GM12878 (cell line): ENCODE measurements around the gene MYO1H. TPM values are rescaled to one million over a fixed set of nuclear protein-coding genes. Genes with fewer than 3 reads are reported as not detected.

Experiments
- ATAC-seq: fragments of 200-7000 bp; cut with Tn5 transposase; 3 replicates; pipeline ENCODE4 v1.9.1; 2020; ENCODE audit warnings: mild to moderate bottlenecking, moderate library complexity
- BruUV-seq: library from RNA; stranded (reverse); fragments of 400-500 nt; replicated peaks from 2 replicates; lab custom pipeline; 2021; lab: Mats Ljungman, UMichigan
- CTCF ChIA-PET: fragments of 300-600 bp; sonication (Branson Sonifier 250); formaldehyde crosslinking; extraction: SDS; loops from one replicate; lab custom pipeline; 2021; ENCODE audit warnings: inconsistent platforms; lab: Yijun Ruan, JAX
- POLR2A ChIA-PET: fragments of 350-600 bp; formaldehyde crosslinking; extraction: SDS; loops from one replicate; lab custom pipeline; 2021; ENCODE audit warnings: inconsistent platforms; lab: Charles Lee
- RAD21 ChIA-PET: fragments of 300-600 bp; sonication (Branson Sonifier 250); formaldehyde crosslinking; loops from one replicate; lab custom pipeline; 2023; ENCODE audit warnings: antibody characterized with exemption; ENCODE audit not compliant: unreplicated experiment; lab: Charles Lee
- SMC1A ChIA-PET: fragments of 300-600 bp; sonication (Branson Sonifier 250); formaldehyde crosslinking; loops from one replicate; lab custom pipeline; 2023; ENCODE audit not compliant: unreplicated experiment, uncharacterized antibody; lab: Charles Lee
- DNase-seq: peaks from one replicate; pipeline ENCODE4 v3.0.0-alpha.2; 2011; ENCODE audit warnings: low read depth, low spot score
- FAIRE-seq: peaks from 3 replicates; lab custom pipeline; 2011; peaks lifted over from hg19 to GRCh38; lab: Jason Lieb, UNC
- H2AFZ ChIP-seq: 2 replicates; pipeline ENCODE4 v1.6.0; 2011; ENCODE audit warnings: low read depth, low read length, control low read depth; ENCODE audit not compliant: control insufficient read depth
- H3K27ac ChIP-seq: 2 replicates; pipeline ENCODE4 v1.5.1; 2011; ENCODE audit warnings: control low read depth; ENCODE audit not compliant: control insufficient read depth, insufficient read depth
- H3K27me3 ChIP-seq, 2 experiments: replicated peaks in 1 of 2; 2 replicates each; pipeline versions ENCODE4 v1.6.0 to v1.6.1; 2011; ENCODE audit warnings: low read length in 1 of 2; ENCODE audit not compliant: control insufficient read depth in 2 of 2, insufficient read depth in 2 of 2
- H3K36me3 ChIP-seq, 2 experiments: 2 replicates each; pipeline ENCODE4 v1.5.1; 2011; ENCODE audit warnings: low read length in 1 of 2; ENCODE audit not compliant: control insufficient read depth in 2 of 2, insufficient read depth in 2 of 2
- H3K4me1 ChIP-seq: 2 replicates; pipeline ENCODE4 v1.6.1; 2011; ENCODE audit warnings: mild to moderate bottlenecking, low read length, moderate library complexity, mixed read lengths; ENCODE audit not compliant: control insufficient read depth, insufficient read depth
- H3K4me2 ChIP-seq: 2 replicates; pipeline ENCODE4 v1.6.0; 2011; ENCODE audit warnings: control low read depth; ENCODE audit not compliant: control insufficient read depth, insufficient read depth
- H3K4me3 ChIP-seq: fragments of 200-600 bp; sonication (generic); 2 replicates; pipeline ENCODE4 v1.5.1; 2016
- H3K79me2 ChIP-seq: 2 replicates; pipeline ENCODE4 v1.6.0; 2011; ENCODE audit warnings: low read length; ENCODE audit not compliant: control insufficient read depth, insufficient read depth
- H3K9ac ChIP-seq: 2 replicates; pipeline ENCODE4 v1.8.0; 2011; ENCODE audit warnings: low read length, control low read depth, mixed read lengths; ENCODE audit not compliant: control insufficient read depth, insufficient read depth
- H3K9me3 ChIP-seq: replicated peaks from 3 replicates; pipeline ENCODE4 v1.5.1; 2011; ENCODE audit warnings: mild to moderate bottlenecking, low read length; ENCODE audit not compliant: control insufficient read depth, insufficient read depth
- H4K20me1 ChIP-seq: 2 replicates; pipeline ENCODE4 v1.6.0; 2011; ENCODE audit not compliant: control insufficient read depth, insufficient read depth
- ATF7 ChIP-seq: fragments of 450-650 bp; IDR thresholded peaks from 2 replicates; pipeline ENCODE4 v1.6.1; 2016; ENCODE audit warnings: low read depth, mild to moderate bottlenecking
- CHD4 ChIP-seq: fragments of 200-600 bp; sonication (generic); IDR thresholded peaks from 2 replicates; pipeline ENCODE4 v1.6.1; 2016; ENCODE audit warnings: mild to moderate bottlenecking
- FOS ChIP-seq: IDR thresholded peaks from 3 replicates; pipeline ENCODE4 v1.6.1; 2011; ENCODE audit warnings: borderline replicate concordance; ENCODE audit not compliant: insufficient read length; ENCODE audit errors: extremely low read depth
- IKZF1 ChIP-seq: fragments of 450-650 bp; conservative IDR thresholded peaks from 2 replicates; pipeline ENCODE4 v1.6.1; 2017; ENCODE audit warnings: antibody characterized with exemption, mild to moderate bottlenecking
- IKZF2 ChIP-seq, 2 experiments: fragments of 450-650 bp; IDR thresholded peaks; 2 replicates each; pipeline ENCODE4 v1.6.1; 2017; ENCODE audit warnings: mild to moderate bottlenecking in 2 of 2, moderate library complexity in 2 of 2
- IRF4 ChIP-seq: IDR thresholded peaks from 2 replicates; pipeline ENCODE4 v1.6.1; 2011; ENCODE audit warnings: low read depth, low read length
- MEF2A ChIP-seq: IDR thresholded peaks from 2 replicates; pipeline ENCODE4 v1.6.1; 2011; ENCODE audit warnings: low read depth, mild to moderate bottlenecking, low read length, moderate library complexity; ENCODE audit not compliant: insufficient read depth
- MYB ChIP-seq: fragments of 150-350 bp; IDR thresholded peaks from 2 replicates; pipeline ENCODE4 v1.6.1; 2014; ENCODE audit warnings: mild to moderate bottlenecking, low read depth, low read length, borderline replicate concordance
- PML ChIP-seq: IDR thresholded peaks from 2 replicates; pipeline ENCODE4 v1.6.1; 2012; ENCODE audit warnings: low read length, inconsistent platforms
- POLR2A ChIP-seq: IDR thresholded peaks from 2 replicates; pipeline ENCODE4 v1.6.1; 2011; ENCODE audit warnings: low read depth, mild to moderate bottlenecking, low read length
- SPI1 ChIP-seq: IDR thresholded peaks from 2 replicates; pipeline ENCODE4 v1.6.1; 2011; ENCODE audit warnings: low read depth, mild to moderate bottlenecking, low read length, moderate library complexity, borderline replicate concordance; ENCODE audit not compliant: insufficient read depth
- TARDBP ChIP-seq: IDR thresholded peaks from 2 replicates; pipeline ENCODE4 v1.6.1; 2016; ENCODE audit warnings: borderline replicate concordance
- WGBS: methylation state at CpG from one replicate; pipeline ENCODE4 v1.1.6; 2016; ENCODE audit warnings: low lambda C conversion rate; ENCODE audit not compliant: insufficient replicate concordance, insufficient coverage; ENCODE audit errors: missing lambda C conversion rate; 5-methylcytosine and 5-hydroxymethylcytosine counted together
- in situ Hi-C: fragments of 300-500 bp; cut with MboI; formaldehyde crosslinking; loops from 9 replicates; pipeline ENCODE4 v1.14.3; 2018; ENCODE audit warnings: mixed read lengths
- intact Hi-C: fragments of 100-400 bp; cut with micrococcal nuclease; formaldehyde crosslinking; loops from one replicate; pipeline ENCODE4 v1.14.2; 2022; ENCODE audit not compliant: unreplicated experiment
- polyA plus RNA-seq, 11 experiments: library from polyadenylated mRNA; depleted of rRNA in 4 of 11; unstranded in 6 of 11; stranded (reverse) in 5 of 11; fragments of >200 nt; fragmentation: Nextera tagmentation in 4 of 11; fragmentation: Illumina TruSeq in 1 of 11; extraction: Ambion mirVana in 4 of 11; extraction: Trizol in 1 of 11; gene quantifications; 1 replicate in 1 of 11; 2 replicates in 10 of 11; pipeline versions ENCODE4 v1.2.1 to v1.2.3, GENCODE V29; 2011 to 2016; ENCODE audit warnings: inconsistent platforms in 2 of 11, missing spikeins in 2 of 11, low read depth in 1 of 11
- total RNA-seq, 4 experiments: library from RNA; depleted of rRNA in 3 of 4; stranded (reverse); fragments of >200 nt in 3 of 4; fragmentation: Illumina TruSeq in 1 of 4; extraction: Trizol in 1 of 4; gene quantifications; 2 replicates each; pipeline versions ENCODE4 v1.2.1 to v1.2.3, GENCODE V29; 2013 to 2021
- TF ChIP-seq, protein P1 (sequence below): IDR thresholded peaks from 2 replicates; pipeline ENCODE4 v1.6.1; 2011; ENCODE audit warnings: borderline replicate concordance, low read depth, mild to moderate bottlenecking, moderate library complexity, low read length; ENCODE audit not compliant: insufficient read depth, poor library complexity, severe bottlenecking
- TF ChIP-seq, protein P2 (sequence below): IDR thresholded peaks from 2 replicates; pipeline ENCODE4 v1.6.1; 2012; ENCODE audit warnings: low read length, inconsistent platforms

The MYO1H gene
- total and polyA plus RNA-seq, 10 of the 15 experiments (the other 5 are each of a cell fraction or from before 2014, with no cell fraction given): 0.05 TPM; not detected in 9

DNA sequence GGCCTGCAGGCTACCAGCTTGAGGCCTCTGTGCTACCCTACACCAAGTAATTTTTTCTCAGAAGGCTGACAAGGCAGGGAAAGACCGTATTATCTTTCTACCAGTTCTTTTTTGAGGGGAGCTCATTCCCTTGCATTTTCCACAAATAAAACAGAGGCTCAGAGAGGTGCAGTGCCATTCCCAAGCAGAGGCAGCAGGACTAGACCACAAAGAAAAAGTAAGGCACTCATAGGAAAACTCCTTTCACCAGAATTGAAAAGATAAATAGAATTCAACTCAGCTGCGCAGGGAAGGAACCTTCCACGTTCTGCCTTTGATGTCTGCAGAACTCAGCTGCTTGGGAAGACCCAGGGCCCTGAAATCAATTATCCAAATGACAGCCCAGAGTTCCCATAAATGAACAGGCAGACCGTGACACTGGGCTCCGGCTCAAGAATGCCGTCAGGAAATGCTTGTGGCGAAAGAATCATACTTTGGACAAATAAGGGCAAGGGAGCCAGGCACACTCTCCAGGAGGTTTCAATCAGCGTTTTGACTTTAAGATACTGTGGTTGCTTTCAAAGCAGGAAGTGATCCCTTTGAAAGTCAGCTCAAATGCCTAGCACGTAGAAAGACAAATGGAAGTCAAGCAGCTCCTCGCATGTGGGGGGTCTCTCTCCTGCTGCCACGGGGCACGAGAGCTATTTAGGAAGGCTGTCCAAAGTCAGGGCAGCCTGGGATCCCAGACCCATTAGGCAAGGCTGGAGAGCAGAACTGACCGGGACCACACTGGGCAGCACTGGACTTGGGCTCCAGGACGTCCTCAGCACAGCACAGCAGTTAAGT, 115.4 kb downstream of the MYO1H start:
- H3K79me2 ChIP-seq: no peaks in the 10 kb centered on the region; the same call in none of the 2 replicates
- no TSS peak for BruUV-seq
- H3K4me2 ChIP-seq: no peak overlapping the region
- intact Hi-C loops: no loop called here
- TF ChIP-seq SPI1 (peak; percentile 43; the same call in 1 of the 2 replicates), FOS (no peak)
- TF ChIP-seq, all 136 proteins: peak for 1
- H3K36me3 ChIP-seq: peaks cover 8 to 9% of the 10 kb centered on the region in 2 experiments
- ChIA-PET CTCF (no interaction called here), SMC1A (interaction anchor here (0.6 kb wide), 1 partner anchor 1994 kb away, joined by 3 read pairs; no protein-coding TSS in a partner anchor), POLR2A (no interaction called here), RAD21 (no interaction called here)
- no peaks in the 10 kb centered on the region for H3K9me3 ChIP-seq
- H2AFZ ChIP-seq: no peak overlapping the region
- H3K9ac ChIP-seq: no peak overlapping the region
- H3K27me3 ChIP-seq: no peaks in the 10 kb centered on the region
- H3K4me3 ChIP-seq: no peak overlapping the region
- no peak for ATAC-seq
- FAIRE-seq: no peak
- H3K4me1 ChIP-seq: peaks cover 3% of the 10 kb centered on the region; the same call in 1 of the 2 replicates
- 70% methylated on average over 14 of the region's 14 CpGs for WGBS
- no peaks in the 10 kb centered on the region for H4K20me1 ChIP-seq
- H3K27ac ChIP-seq: no peak overlapping the region
- DNase-seq: no peak
- in situ Hi-C loops: no loop called here

DNA sequence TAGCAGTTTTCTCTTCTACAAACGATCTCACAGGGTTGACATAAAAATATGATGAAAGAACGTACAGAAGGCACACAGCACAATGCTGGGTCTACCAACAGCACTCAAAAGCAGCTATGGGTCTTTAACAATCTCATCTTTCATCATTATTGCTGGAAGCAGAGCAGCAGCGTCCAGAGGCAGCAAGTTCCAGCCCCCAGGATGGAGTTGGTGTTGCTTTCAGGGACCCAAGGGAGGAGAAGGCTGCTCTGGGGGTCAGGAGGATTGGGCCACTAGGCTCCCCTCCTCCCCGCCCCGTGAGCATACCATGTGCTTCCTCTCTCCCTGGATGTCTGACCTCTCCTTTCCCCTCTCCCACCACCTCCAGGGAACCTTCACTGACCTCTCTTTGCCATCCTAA, 116.1 kb downstream of the MYO1H start:
- intact Hi-C loops: no loop called here
- Histone ChIP-seq H2AFZ (no peak overlapping the region), H3K4me2 (no peak overlapping the region), H3K9me3 (no peaks in the 10 kb centered on the region), H3K27ac (no peak overlapping the region), H3K9ac (no peak overlapping the region), H3K36me3 (peaks cover 8 to 12% of the 10 kb centered on the region in 2 experiments), H4K20me1 (no peaks in the 10 kb centered on the region), H3K4me3 (no peak overlapping the region), H3K27me3 (no peaks in the 10 kb centered on the region), H3K4me1 (peaks cover 3% of the 10 kb centered on the region; the same call in 1 of the 2 replicates), H3K79me2 (no peaks in the 10 kb centered on the region; the same call in none of the 2 replicates)
- SMC1A ChIA-PET: no interaction called here
- no TSS peak for BruUV-seq
- DNase-seq (no peak), ATAC-seq (no peak), FAIRE-seq (no peak)
- 59% methylated on average over 5 of the region's 5 CpGs for WGBS
- POLR2A ChIA-PET: no interaction called here
- CTCF ChIA-PET: no interaction called here
- in situ Hi-C loops: no loop called here
- RAD21 ChIA-PET: no interaction called here
- no peak for TF ChIP-seq MYB
- no peak for TF ChIP-seq ATF7
- TF ChIP-seq MEF2A: no peak
- TF ChIP-seq, protein P1, sequence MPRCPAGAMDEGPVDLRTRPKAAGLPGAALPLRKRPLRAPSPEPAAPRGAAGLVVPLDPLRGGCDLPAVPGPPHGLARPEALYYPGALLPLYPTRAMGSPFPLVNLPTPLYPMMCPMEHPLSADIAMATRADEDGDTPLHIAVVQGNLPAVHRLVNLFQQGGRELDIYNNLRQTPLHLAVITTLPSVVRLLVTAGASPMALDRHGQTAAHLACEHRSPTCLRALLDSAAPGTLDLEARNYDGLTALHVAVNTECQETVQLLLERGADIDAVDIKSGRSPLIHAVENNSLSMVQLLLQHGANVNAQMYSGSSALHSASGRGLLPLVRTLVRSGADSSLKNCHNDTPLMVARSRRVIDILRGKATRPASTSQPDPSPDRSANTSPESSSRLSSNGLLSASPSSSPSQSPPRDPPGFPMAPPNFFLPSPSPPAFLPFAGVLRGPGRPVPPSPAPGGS: no peak
- TF ChIP-seq IRF4: no peak
- no peak for TF ChIP-seq PML
- TF ChIP-seq TARDBP: no peak
- TF ChIP-seq, protein P2, sequence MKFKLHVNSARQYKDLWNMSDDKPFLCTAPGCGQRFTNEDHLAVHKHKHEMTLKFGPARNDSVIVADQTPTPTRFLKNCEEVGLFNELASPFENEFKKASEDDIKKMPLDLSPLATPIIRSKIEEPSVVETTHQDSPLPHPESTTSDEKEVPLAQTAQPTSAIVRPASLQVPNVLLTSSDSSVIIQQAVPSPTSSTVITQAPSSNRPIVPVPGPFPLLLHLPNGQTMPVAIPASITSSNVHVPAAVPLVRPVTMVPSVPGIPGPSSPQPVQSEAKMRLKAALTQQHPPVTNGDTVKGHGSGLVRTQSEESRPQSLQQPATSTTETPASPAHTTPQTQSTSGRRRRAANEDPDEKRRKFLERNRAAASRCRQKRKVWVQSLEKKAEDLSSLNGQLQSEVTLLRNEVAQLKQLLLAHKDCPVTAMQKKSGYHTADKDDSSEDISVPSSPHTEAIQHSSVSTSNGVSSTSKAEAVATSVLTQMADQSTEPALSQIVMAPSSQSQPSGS: no peak
- TF ChIP-seq CHD4: no peak
- TF ChIP-seq IKZF1: no peak
- no peak for TF ChIP-seq POLR2A
- no peak for TF ChIP-seq IKZF2 (IDR thresholded peaks at IDR 0.05)
